CD4-positive, CD25-positive, alpha-beta regulatory T cell (primary cell): Measurements from ENCODE around the gene KLK13. TPM values are rescaled to one million over a fixed set of nuclear protein-coding genes. Genes with fewer than 3 reads are reported as not detected.

ENCODE experiments used
- ATAC-seq, 2 donors: fragments of 150-1000 bp; cut with Tn5 transposase; one replicate each; pipeline ENCODE4 v1.10.0; 2021; ENCODE audit warnings: low read depth in 2 of 2, moderate number of reproducible peaks in 2 of 2, moderate library complexity in 1 of 2
- DNase-seq, 3 donors: peaks; one replicate each; pipeline versions ENCODE4 v3.0.0 to v3.0.0-alpha.2; 2012 to 2022; ENCODE audit warnings: mixed read lengths in 1 of 3
- H3K27ac ChIP-seq: one replicate; pipeline ENCODE4 v1.7.0; 2013; ENCODE audit warnings: mild to moderate bottlenecking, low read length; ENCODE audit not compliant: insufficient read depth, poor library complexity, severe bottlenecking
- H3K27me3 ChIP-seq: one replicate; pipeline ENCODE4 v1.7.0; 2013; ENCODE audit warnings: low read length; ENCODE audit not compliant: control insufficient read depth, insufficient read depth
- H3K36me3 ChIP-seq: one replicate; pipeline ENCODE4 v1.7.0; 2013; ENCODE audit warnings: mild to moderate bottlenecking, low read length, moderate library complexity; ENCODE audit not compliant: control insufficient read depth, insufficient read depth
- H3K4me1 ChIP-seq: 2 replicates; pipeline ENCODE4 v1.7.0; 2013; ENCODE audit warnings: mild to moderate bottlenecking, low read length; ENCODE audit not compliant: insufficient read depth, control insufficient read depth, poor library complexity, severe bottlenecking
- H3K4me3 ChIP-seq: one replicate; pipeline ENCODE4 v1.7.0; 2013; ENCODE audit warnings: low read depth, mild to moderate bottlenecking, low read length, moderate library complexity
- H3K9me3 ChIP-seq, 2 experiments: 1 replicate in 1 of 2; 2 replicates in 1 of 2; pipeline ENCODE4 v1.7.0; 2013; ENCODE audit warnings: low read length in 2 of 2, mild to moderate bottlenecking in 1 of 2, moderate library complexity in 1 of 2; ENCODE audit not compliant: control insufficient read depth in 2 of 2
- H3K27ac Mint-ChIP-seq, 3 donors: one replicate each; pipeline ENCODE4 v1.8.0; 2020 to 2022; ENCODE audit warnings: mild to moderate bottlenecking in 3 of 3, mixed read lengths in 3 of 3, moderate library complexity in 2 of 3
- H3K27me3 Mint-ChIP-seq: one replicate; pipeline ENCODE4 v1.8.0; 2022; ENCODE audit warnings: mild to moderate bottlenecking, mixed read lengths
- H3K36me3 Mint-ChIP-seq: one replicate; pipeline ENCODE4 v1.8.0; 2020; ENCODE audit warnings: mixed read lengths
- H3K4me1 Mint-ChIP-seq, 4 donors: one replicate each; pipeline ENCODE4 v1.8.0; 2020 to 2022; ENCODE audit warnings: mixed read lengths in 4 of 4, mild to moderate bottlenecking in 1 of 4
- H3K4me3 Mint-ChIP-seq, 4 donors: one replicate each; pipeline ENCODE4 v1.8.0; 2020 to 2022; ENCODE audit warnings: mild to moderate bottlenecking in 4 of 4, mixed read lengths in 4 of 4, moderate library complexity in 3 of 4
- H3K9me3 Mint-ChIP-seq, 7 donors: one replicate each; pipeline ENCODE4 v1.8.0; 2020 to 2022; ENCODE audit warnings: mixed read lengths in 7 of 7, mild to moderate bottlenecking in 3 of 7, moderate library complexity in 2 of 7
- polyA plus RNA-seq, 4 donors: library from polyadenylated mRNA; unstranded; fragments of 300-500 nt; fragmentation: Illumina TruSeq; gene quantifications; one replicate each; pipeline ENCODE4 v1.2.3, GENCODE V29; 2021
- total RNA-seq: library from RNA; stranded (reverse); gene quantifications from one replicate; pipeline ENCODE4 v1.2.3, GENCODE V29; 2022

The KLK13 gene
- total and polyA plus RNA-seq, 5 donors from 2014 or later, result not detected

GRCh38 chr19:51009061-51009891, 55.6 kb downstream of the KLK13 start:
- H3K9me3 ChIP-seq, result no peaks in the 10 kb centered on the region
- Mint-ChIP-seq H3K27me3 (peaks cover 21% of the 10 kb centered on the region), H3K36me3 (no peaks in the 10 kb centered on the region), H3K27ac (peak overlapping the region in 1 of 3 donors; percentile 9), H3K4me1 (peaks cover 0 to 1% (median 0%) of the 10 kb centered on the region in 4 donors), H3K9me3 (peaks cover 0 to 2% (median 0%) of the 10 kb centered on the region in 7 donors), H3K4me3 (no peak overlapping the region)
- H3K4me3 ChIP-seq, result no peak overlapping the region
- ATAC-seq (no peak), DNase-seq (no peak)
- H3K27me3 ChIP-seq, result no peaks in the 10 kb centered on the region
- no peak overlapping the region for H3K27ac ChIP-seq
- no peaks in the 10 kb centered on the region for H3K4me1 ChIP-seq
- no peaks in the 10 kb centered on the region for H3K36me3 ChIP-seq

GRCh38 chr19:51007488-51007887, 57.4 kb downstream of the KLK13 start:
- no peaks in the 10 kb centered on the region for H3K36me3 ChIP-seq
- no peak overlapping the region for H3K27ac ChIP-seq
- peaks cover 0 to 2% (median 0%) of the 10 kb centered on the region in 7 donors for H3K9me3 Mint-ChIP-seq
- no peak overlapping the region for H3K4me3 Mint-ChIP-seq
- DNase-seq (no peak), ATAC-seq (no peak)
- no peaks in the 10 kb centered on the region for H3K4me1 Mint-ChIP-seq
- H3K36me3 Mint-ChIP-seq, result no peaks in the 10 kb centered on the region
- H3K4me3 ChIP-seq, result no peak overlapping the region
- no peak overlapping the region for H3K27ac Mint-ChIP-seq
- H3K27me3 Mint-ChIP-seq, result peaks cover 14% of the 10 kb centered on the region
- no peaks in the 10 kb centered on the region for H3K4me1 ChIP-seq
- H3K27me3 ChIP-seq, result no peaks in the 10 kb centered on the region
- H3K9me3 ChIP-seq, result no peaks in the 10 kb centered on the region

GRCh38 chr19:51006406-51006805, 58.5 kb downstream of the KLK13 start:
- Mint-ChIP-seq H3K27ac (no peak overlapping the region), H3K27me3 (peaks cover 25% of the 10 kb centered on the region), H3K36me3 (no peaks in the 10 kb centered on the region), H3K4me3 (no peak overlapping the region), H3K4me1 (no peaks in the 10 kb centered on the region), H3K9me3 (peaks cover 0 to 2% (median 0%) of the 10 kb centered on the region in 7 donors)
- ATAC-seq (no peak), DNase-seq (no peak)
- H3K4me3 ChIP-seq, result no peak overlapping the region
- no peak overlapping the region for H3K27ac ChIP-seq
- H3K27me3 ChIP-seq, result no peaks in the 10 kb centered on the region
- no peaks in the 10 kb centered on the region for H3K4me1 ChIP-seq
- no peaks in the 10 kb centered on the region for H3K9me3 ChIP-seq
- no peaks in the 10 kb centered on the region for H3K36me3 ChIP-seq

Other genes starting within 250 kb of the KLK13 start
- gene KLK1, start 241.3 kb downstream of the KLK13 start, total RNA-seq, result 0.47 TPM
- under 1 TPM in 1 of 4 donors, not detected in 3; 0.48 TPM for gene KLK1, start 241.3 kb downstream of the KLK13 start, polyA plus RNA-seq
- gene KLK15, start 231.5 kb downstream of the KLK13 start, total RNA-seq, result not detected
- gene KLK15, start 231.5 kb downstream of the KLK13 start, polyA plus RNA-seq, result not detected
- not detected for gene KLK3, start 210.2 kb downstream of the KLK13 start, total RNA-seq
- not detected for gene KLK3, start 210.2 kb downstream of the KLK13 start, polyA plus RNA-seq
- gene KLK2, start 191.7 kb downstream of the KLK13 start, total RNA-seq, result not detected
- not detected for gene KLK2, start 191.7 kb downstream of the KLK13 start, polyA plus RNA-seq
- not detected for gene KLK4, start 153.7 kb downstream of the KLK13 start, total RNA-seq
- not detected for gene KLK4, start 153.7 kb downstream of the KLK13 start, polyA plus RNA-seq
- gene KLK5, start 112.1 kb downstream of the KLK13 start, total RNA-seq, result not detected
- gene KLK5, start 112.1 kb downstream of the KLK13 start, polyA plus RNA-seq, result not detected
- not detected for gene KLK6, start 95.5 kb downstream of the KLK13 start, total RNA-seq
- not detected for gene KLK6, start 95.5 kb downstream of the KLK13 start, polyA plus RNA-seq
- not detected for gene KLK7, start 81.2 kb downstream of the KLK13 start, total RNA-seq
- not detected for gene KLK7, start 81.2 kb downstream of the KLK13 start, polyA plus RNA-seq
- not detected for gene KLK8, start 63.5 kb downstream of the KLK13 start, total RNA-seq
- gene KLK8, start 63.5 kb downstream of the KLK13 start, polyA plus RNA-seq, result not detected
- not detected for gene KLK10, start 45.4 kb downstream of the KLK13 start, total RNA-seq
- gene KLK10, start 45.4 kb downstream of the KLK13 start, polyA plus RNA-seq, result not detected
- not detected for gene KLK11, start 38.5 kb downstream of the KLK13 start, total RNA-seq
- not detected for gene KLK11, start 38.5 kb downstream of the KLK13 start, polyA plus RNA-seq
- gene KLK12, start 30.1 kb downstream of the KLK13 start, total RNA-seq, result not detected
- gene KLK12, start 30.1 kb downstream of the KLK13 start, polyA plus RNA-seq, result not detected
- 0.35 TPM for gene KLK14, start 17.8 kb upstream of the KLK13 start, total RNA-seq
- not detected for gene KLK14, start 17.8 kb upstream of the KLK13 start, polyA plus RNA-seq
- gene CTU1, start 43.3 kb upstream of the KLK13 start, total RNA-seq, result 5.9 TPM
- 1 to 10 TPM; 3.4 to 8.0 (median 4.5) TPM for gene CTU1, start 43.3 kb upstream of the KLK13 start, polyA plus RNA-seq
- 1.1 TPM for gene SIGLEC9, start 59.8 kb upstream of the KLK13 start, total RNA-seq
- gene SIGLEC9, start 59.8 kb upstream of the KLK13 start, polyA plus RNA-seq, result under 1 TPM in 3 of 4 donors, not detected in 1; 0.33 to 0.52 (median 0.37) TPM
- gene SIGLEC7, start 77.2 kb upstream of the KLK13 start, total RNA-seq, result not detected
- not detected for gene SIGLEC7, start 77.2 kb upstream of the KLK13 start, polyA plus RNA-seq
- 0.99 TPM for gene CD33, start 160.0 kb upstream of the KLK13 start, total RNA-seq
- gene CD33, start 160.0 kb upstream of the KLK13 start, polyA plus RNA-seq, result 1 to 10 TPM in 1 of 4 donors, not detected in 3; 1.1 TPM
- gene SIGLECL1, start 186.0 kb upstream of the KLK13 start, total RNA-seq, result not detected
- not detected for gene SIGLECL1, start 186.0 kb upstream of the KLK13 start, polyA plus RNA-seq
- gene IGLON5, start 246.6 kb upstream of the KLK13 start, total RNA-seq, result not detected
- not detected for gene IGLON5, start 246.6 kb upstream of the KLK13 start, polyA plus RNA-seq